Stomach (tissue), 8 donors: ENCODE results near the gene OTULIN. TPM values are rescaled to one million over a fixed set of nuclear protein-coding genes. Genes with fewer than 3 reads are reported as not detected.

ENCODE experiments used
- polyA plus RNA-seq, 3 donors: library from polyadenylated mRNA; stranded (reverse); fragments of 200-250 nt; gene quantifications; one replicate each; pipeline ENCODE4 v1.2.3, GENCODE V29; 2013
- total RNA-seq, 5 donors: library from RNA; depleted of rRNA; stranded (reverse); fragments of >200 nt; gene quantifications; one replicate each; pipeline versions ENCODE4 v1.1.0 to v1.2.3, GENCODE V29; 2014 to 2016
- donor health status: healthy with polysubstance abuse.
- donor health status: Bipolar disorder and iron deficiency.
- donor health status: healthy.

The OTULIN gene
- total and polyA plus RNA-seq, 8 donors = 2.5 to 47.2 (median 13.7) TPM

Other genes with a start within 250 kb of the OTULIN start
- 10 to 100 TPM; 12.3 to 31.0 (median 19.8) TPM for gene OTULINL, start 82.9 kb upstream of the OTULIN start, total RNA-seq
- 1 to 10 TPM in 2 of 3 donors, under 1 TPM in 1; 0.93 to 4.9 (median 3.0) TPM for gene OTULINL, start 82.9 kb upstream of the OTULIN start, polyA plus RNA-seq
- 100 to 1,000 TPM in 1 of 5 donors, 10 to 100 TPM in 2, 1 to 10 TPM in 2; 3.6 to 115 (median 17.8) TPM for gene ANKH, start 207.1 kb downstream of the OTULIN start, total RNA-seq
- 10 to 100 TPM in 2 of 3 donors, 1 to 10 TPM in 1; 6.1 to 18.8 (median 10.8) TPM for gene ANKH, start 207.1 kb downstream of the OTULIN start, polyA plus RNA-seq